OCI-LY1 (cell line): ENCODE data around the gene EFCAB7.

Experiments used
- EZH2 ChIP-seq: fragments of 200-600 bp; sonication (generic), shearing (Covaris generic); IDR thresholded peaks from 2 replicates; pipeline ENCODE4 v1.8.0; 2017; ENCODE audit warnings: borderline replicate concordance, mixed run types, mild to moderate bottlenecking, antibody characterized with exemption, low read length, moderate library complexity, mixed read lengths
- TF ChIP-seq, protein P1 (sequence below): fragments of 200-600 bp; sonication (generic), shearing (Covaris generic); IDR thresholded peaks from 2 replicates; pipeline ENCODE4 v1.5.1; 2017; ENCODE audit warnings: mild to moderate bottlenecking, antibody characterized with exemption, low read length, moderate library complexity, mixed read lengths

DNA sequence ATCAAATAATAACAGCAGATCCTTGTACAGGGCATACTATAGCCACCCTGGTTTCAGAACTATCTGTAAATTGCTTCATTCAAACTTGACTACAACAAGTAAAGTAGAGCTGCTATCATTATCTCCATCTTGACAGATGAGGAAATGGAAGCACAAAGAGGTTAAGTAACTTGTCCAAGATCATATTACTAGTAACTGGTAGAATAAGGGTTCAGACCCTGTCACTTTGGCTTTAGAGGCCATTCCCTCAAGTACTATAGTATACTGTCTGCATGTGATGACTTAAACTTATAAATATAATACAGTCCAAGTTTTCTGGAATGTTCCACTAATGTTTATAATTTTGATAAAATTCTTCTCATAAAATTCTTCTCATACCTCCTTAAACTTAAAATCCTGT, 94.7 kb downstream of the EFCAB7 start:
- TF ChIP-seq, protein P1, sequence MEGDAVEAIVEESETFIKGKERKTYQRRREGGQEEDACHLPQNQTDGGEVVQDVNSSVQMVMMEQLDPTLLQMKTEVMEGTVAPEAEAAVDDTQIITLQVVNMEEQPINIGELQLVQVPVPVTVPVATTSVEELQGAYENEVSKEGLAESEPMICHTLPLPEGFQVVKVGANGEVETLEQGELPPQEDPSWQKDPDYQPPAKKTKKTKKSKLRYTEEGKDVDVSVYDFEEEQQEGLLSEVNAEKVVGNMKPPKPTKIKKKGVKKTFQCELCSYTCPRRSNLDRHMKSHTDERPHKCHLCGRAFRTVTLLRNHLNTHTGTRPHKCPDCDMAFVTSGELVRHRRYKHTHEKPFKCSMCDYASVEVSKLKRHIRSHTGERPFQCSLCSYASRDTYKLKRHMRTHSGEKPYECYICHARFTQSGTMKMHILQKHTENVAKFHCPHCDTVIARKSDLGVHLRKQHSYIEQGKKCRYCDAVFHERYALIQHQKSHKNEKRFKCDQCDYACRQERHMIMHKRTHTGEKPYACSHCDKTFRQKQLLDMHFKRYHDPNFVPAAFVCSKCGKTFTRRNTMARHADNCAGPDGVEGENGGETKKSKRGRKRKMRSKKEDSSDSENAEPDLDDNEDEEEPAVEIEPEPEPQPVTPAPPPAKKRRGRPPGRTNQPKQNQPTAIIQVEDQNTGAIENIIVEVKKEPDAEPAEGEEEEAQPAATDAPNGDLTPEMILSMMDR = no peak
- no peak for TF ChIP-seq EZH2
